Measurements from ENCODE around the gene WASF3. TPM values are rescaled to one million over a fixed set of nuclear protein-coding genes. Genes with fewer than 3 reads are reported as not detected.
A peak's percentile ranks its signal among the peaks of the same experiment; 100 is the strongest.

The WASF3 gene
- total RNA-seq, 1 donor from 2014 or later: 25.8 TPM

GRCh38 chr13:26529441-26529840 lies 28.0 kb upstream of the WASF3 start:
- DNase-seq (ENCODE audit: low read depth): peak; percentile 46
- Mint-ChIP-seq H3K4me1 (ENCODE audit: low read depth, unreplicated experiment) (no peaks in the 10 kb centered on the region), H3K36me3 (ENCODE audit: low read depth, unreplicated experiment) (no peaks in the 10 kb centered on the region), H3K9me3 (ENCODE audit: unreplicated experiment) (no peaks in the 10 kb centered on the region), H3K27me3 (ENCODE audit: low read depth, unreplicated experiment) (peaks cover 7% of the 10 kb centered on the region), H3K27ac (ENCODE audit: unreplicated experiment) (no peak overlapping the region), H3K4me3 (ENCODE audit: unreplicated experiment) (no peak overlapping the region)
- FAIRE-seq: no peak
- Histone ChIP-seq H3K79me2 (ENCODE audit: insufficient read depth, low read length) (no peaks in the 10 kb centered on the region), H3K27ac (ENCODE audit: low read depth, low read length) (no peak overlapping the region), H3K4me1 (ENCODE audit: insufficient read depth, low read length) (no peaks in the 10 kb centered on the region), H3K9ac (ENCODE audit: low read length) (no peak overlapping the region), H2AFZ (ENCODE audit: low read depth, low read length) (no peak overlapping the region), H3K9me3 (ENCODE audit: insufficient read depth, low read depth, low read length) (no peaks in the 10 kb centered on the region), H3K27me3 (ENCODE audit: insufficient read depth, low read length) (peaks cover 6% of the 10 kb centered on the region), H4K20me1 (ENCODE audit: insufficient read depth, low read length) (no peaks in the 10 kb centered on the region), H3K4me3 (ENCODE audit: insufficient read depth, low read depth, low read length) (no peak overlapping the region), H3K4me2 (ENCODE audit: low read length) (no peak overlapping the region), H3K36me3 (ENCODE audit: insufficient read depth, low read length) (no peaks in the 10 kb centered on the region)
- TF ChIP-seq EZH2 (IDR thresholded peaks at IDR 0.05; ENCODE audit: insufficient read depth, low read length) (no peak), CTCF (IDR thresholded peaks at IDR 0.05; ENCODE audit: insufficient read depth, low read depth, low read length) (no peak)

- no peaks in the 10 kb centered on the region for H3K36me3 Mint-ChIP-seq (ENCODE audit: low read depth, unreplicated experiment)
These were observed 25.7 kb upstream of the WASF3 start for GRCh38 chr13:26531742-26532141.

More at GRCh38 chr13:26531742-26532141, 25.7 kb upstream of the WASF3 start:
- Histone ChIP-seq H2AFZ (ENCODE audit: low read depth, low read length) (no peak overlapping the region), H3K9me3 (ENCODE audit: insufficient read depth, low read depth, low read length) (no peaks in the 10 kb centered on the region), H3K27me3 (ENCODE audit: insufficient read depth, low read length) (peaks cover 4% of the 10 kb centered on the region), H3K4me1 (ENCODE audit: insufficient read depth, low read length) (no peaks in the 10 kb centered on the region), H3K36me3 (ENCODE audit: insufficient read depth, low read length) (no peaks in the 10 kb centered on the region), H3K9ac (ENCODE audit: low read length) (no peak overlapping the region), H4K20me1 (ENCODE audit: insufficient read depth, low read length) (no peaks in the 10 kb centered on the region), H3K79me2 (ENCODE audit: insufficient read depth, low read length) (no peaks in the 10 kb centered on the region), H3K27ac (ENCODE audit: low read depth, low read length) (no peak overlapping the region), H3K4me3 (ENCODE audit: insufficient read depth, low read depth, low read length) (no peak overlapping the region), H3K4me2 (ENCODE audit: low read length) (no peak overlapping the region)
- H3K27me3 Mint-ChIP-seq (ENCODE audit: low read depth, unreplicated experiment): peaks cover 5% of the 10 kb centered on the region
- no peak overlapping the region for H3K27ac Mint-ChIP-seq (ENCODE audit: unreplicated experiment)
- no peak overlapping the region for H3K4me3 Mint-ChIP-seq (ENCODE audit: unreplicated experiment)
- no peaks in the 10 kb centered on the region for H3K4me1 Mint-ChIP-seq (ENCODE audit: low read depth, unreplicated experiment)
- DNase-seq (ENCODE audit: low read depth) (no peak), FAIRE-seq (no peak)
- TF ChIP-seq CTCF (IDR thresholded peaks at IDR 0.05; ENCODE audit: insufficient read depth, low read depth, low read length) (no peak), EZH2 (IDR thresholded peaks at IDR 0.05; ENCODE audit: insufficient read depth, low read length) (no peak)
- H3K9me3 Mint-ChIP-seq (ENCODE audit: unreplicated experiment): no peaks in the 10 kb centered on the region
